Cardiac atrium fibroblast (primary cell): Measurements from ENCODE around the gene MRPS18A. TPM values are rescaled to one million over a fixed set of nuclear protein-coding genes. Genes with fewer than 3 reads are reported as not detected.

Source experiments
- total RNA-seq: library from RNA; depleted of rRNA; stranded (reverse); fragments of >200 nt; gene quantifications from 2 replicates; pipeline ENCODE4 v1.2.3, GENCODE V29; 2015

MRPS18A gene
- total RNA-seq: 30.5 and 33.0 TPM in 2 replicates

DNA sequence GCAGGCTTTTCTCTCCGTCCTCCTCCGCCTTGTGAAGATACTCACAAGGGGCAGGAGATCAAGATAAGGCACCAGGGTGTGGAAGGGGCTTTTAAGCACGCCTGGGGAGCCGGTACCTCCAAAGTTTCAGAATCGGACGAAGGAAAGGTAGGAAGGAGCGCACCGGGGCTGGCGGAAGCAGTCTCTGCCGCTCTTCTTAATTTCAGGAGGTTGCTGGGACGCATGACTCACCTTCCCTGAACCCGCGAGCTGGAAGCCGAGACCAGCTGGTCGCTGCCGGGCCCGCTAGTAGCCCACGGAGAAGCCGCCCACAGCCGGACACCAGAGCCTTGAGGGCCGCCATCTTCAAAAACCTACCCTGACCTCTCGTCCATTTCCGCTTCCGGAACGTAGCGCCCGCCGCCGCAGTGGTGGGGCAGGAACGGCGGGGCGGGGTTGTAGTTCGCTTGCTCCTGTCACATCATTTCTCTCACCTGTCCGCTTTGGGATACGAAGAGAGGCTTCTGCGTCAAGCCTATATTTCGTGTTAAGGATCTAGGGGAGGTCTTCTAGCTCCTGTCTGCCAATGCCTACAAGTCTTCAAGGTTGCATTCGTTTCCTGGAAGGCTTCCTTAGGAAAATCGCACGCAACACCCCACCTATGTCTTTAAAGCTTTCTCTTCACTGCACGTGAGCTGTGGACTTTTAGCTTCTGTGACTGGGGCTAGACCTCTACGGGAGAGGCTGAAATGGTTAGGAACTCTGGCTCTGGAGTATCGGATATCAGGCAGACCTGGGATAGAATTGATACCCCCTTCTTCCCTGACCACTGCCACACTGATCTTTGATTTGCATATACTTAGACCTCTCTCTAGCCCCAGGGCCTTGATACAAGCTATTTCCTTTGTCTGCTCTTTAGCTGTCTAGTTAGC, at the start of gene MRPS18A:
MRPS18A (minus strand) TSS at position 355 of the 911 bp plus-strand sequence; CDS start at position 343, 12 bp downstream.

DNA sequence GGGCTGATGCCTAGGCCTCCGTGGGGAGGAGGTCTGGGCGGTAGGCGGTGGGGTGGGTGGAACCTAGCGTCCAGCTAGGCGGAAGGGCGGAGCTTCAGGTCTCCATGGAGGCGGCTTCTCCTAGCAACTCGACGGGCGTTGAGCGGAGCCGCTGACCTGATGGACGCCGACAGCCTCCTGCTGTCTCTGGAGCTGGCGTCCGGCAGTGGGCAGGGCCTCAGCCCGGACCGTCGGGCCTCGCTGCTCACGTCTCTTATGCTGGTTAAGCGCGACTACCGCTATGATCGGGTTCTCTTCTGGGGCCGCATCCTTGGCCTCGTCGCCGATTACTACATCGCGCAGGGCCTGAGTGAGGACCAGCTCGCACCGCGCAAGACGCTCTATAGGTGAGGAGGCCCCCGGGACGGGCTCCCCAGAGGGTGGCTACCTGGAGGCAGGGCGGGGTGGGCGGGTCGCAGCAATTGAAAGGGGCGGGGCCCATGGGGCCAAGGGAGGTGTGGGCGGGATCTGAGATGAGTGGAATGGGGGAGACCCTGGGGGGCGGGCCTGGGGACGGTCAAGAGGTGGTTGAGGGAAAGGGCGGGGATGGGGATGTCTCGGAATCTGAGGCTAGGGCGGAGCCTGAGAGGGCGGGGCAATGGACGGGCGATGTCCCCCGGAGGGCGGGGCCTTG, 42.5 kb downstream of the MRPS18A start, which contains the start of gene RSPH9:
RSPH9 (plus strand) TSS at position 97 of the 673 bp plus-strand sequence; CDS start at position 160, 63 bp downstream.

DNA sequence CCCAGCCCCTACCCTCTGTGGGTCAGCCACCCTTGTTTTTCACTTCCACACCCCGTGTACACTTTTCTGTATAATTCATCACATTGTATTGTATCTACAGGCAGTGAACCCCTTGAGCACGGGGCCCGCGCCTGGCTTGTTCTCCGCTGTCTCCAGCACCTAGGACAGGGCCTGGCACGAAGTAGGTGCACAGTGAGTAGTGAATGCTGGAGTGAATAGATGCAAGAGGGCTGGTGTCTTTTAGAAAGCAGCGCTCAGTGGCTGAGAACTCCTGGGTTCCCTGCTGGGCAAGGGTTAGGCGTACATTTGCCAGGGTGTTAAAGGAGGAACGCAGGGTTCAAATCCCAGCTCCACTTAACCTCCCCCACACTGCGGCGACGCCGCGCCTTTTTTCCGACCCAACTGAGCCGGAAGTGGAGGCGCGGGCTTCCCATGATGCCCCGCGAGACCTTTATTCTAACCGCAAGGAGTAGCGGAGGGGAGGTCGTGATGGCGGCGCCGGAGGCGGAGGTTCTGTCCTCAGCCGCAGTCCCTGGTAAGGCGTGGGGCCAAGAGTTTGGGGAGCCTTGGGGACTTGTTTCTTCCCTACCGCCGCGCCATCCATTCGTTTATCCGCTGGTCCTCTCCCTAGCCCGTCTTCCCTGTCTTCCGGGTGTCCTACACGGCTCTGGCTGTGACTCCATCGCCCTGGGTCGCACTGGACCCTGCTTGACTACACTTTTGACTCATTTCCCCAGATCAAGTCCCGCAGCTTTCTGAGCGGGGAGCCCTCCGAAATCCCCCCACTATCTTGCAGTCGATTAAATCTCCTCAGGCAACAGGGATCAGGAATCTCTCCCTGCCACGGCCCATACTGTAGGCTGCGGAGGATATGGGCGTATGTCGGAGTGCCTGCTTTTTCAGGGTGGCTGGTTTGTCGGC, 51.9 kb downstream of the MRPS18A start, which contains the start of gene MAD2L1BP:
MAD2L1BP (plus strand) TSS at position 454 of the 921 bp plus-strand sequence; CDS start at position 490, 36 bp downstream.

DNA sequence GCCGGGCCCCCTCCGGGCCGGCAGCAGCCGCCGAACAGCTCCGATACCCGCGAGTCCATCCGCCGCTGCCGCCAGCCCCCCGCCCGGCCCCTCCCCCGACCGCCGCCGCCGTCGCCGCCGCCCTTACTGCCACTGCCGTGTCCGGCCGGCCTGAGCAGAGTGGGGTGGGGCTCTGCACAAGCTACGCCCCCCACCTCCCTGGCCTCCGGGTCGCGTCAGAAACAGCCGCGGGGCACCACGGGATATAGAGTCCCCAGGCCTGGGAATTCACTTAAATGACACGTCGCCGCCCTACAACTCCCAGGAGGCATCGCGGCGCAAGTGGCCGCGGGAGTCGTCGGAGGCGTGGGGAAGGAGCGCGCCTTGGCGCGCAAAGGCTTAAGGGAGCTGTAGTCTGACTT, 58.5 kb downstream of the MRPS18A start, which contains the start of gene GTPBP2:
GTPBP2 (minus strand) TSS at position 161 of the 401 bp plus-strand sequence; CDS start at position 59, 102 bp downstream.

Other genes starting within 250 kb of the MRPS18A start
- gene DLK2, start 232.2 kb downstream of the MRPS18A start, total RNA-seq: 1.3 and 1.8 TPM in 2 replicates
- 13.0 and 17.3 TPM in 2 replicates for gene TJAP1, start 210.2 kb downstream of the MRPS18A start, total RNA-seq
- 0.18 and 1.5 TPM in 2 replicates for gene LRRC73, start 177.4 kb downstream of the MRPS18A start, total RNA-seq
- gene YIPF3, start 170.9 kb downstream of the MRPS18A start, total RNA-seq: 166 TPM in 2 replicates
- gene POLR1C, start 170.7 kb downstream of the MRPS18A start, total RNA-seq: 10.7 and 25.4 TPM in 2 replicates
- gene XPO5, start 111.8 kb downstream of the MRPS18A start, total RNA-seq: 15.2 and 16.7 TPM in 2 replicates
- 10.5 and 25.9 TPM in 2 replicates for gene POLH, start 111.6 kb downstream of the MRPS18A start, total RNA-seq
- gene GTPBP2, start 58.5 kb downstream of the MRPS18A start, total RNA-seq: 32.7 and 36.5 TPM in 2 replicates
- gene MAD2L1BP, start 52.0 kb downstream of the MRPS18A start, total RNA-seq: 24.2 and 37.6 TPM in 2 replicates
- 0.97 and 1.1 TPM in 2 replicates for gene RSPH9, start 42.8 kb downstream of the MRPS18A start, total RNA-seq
- gene VEGFA, start 82.4 kb upstream of the MRPS18A start, total RNA-seq: 219 and 255 TPM in 2 replicates